Neural cell (in vitro differentiated cells): ENCODE results near the gene PLA2G4B.

Source experiments
- EP300 ChIP-seq: fragments of 450-650 bp; conservative IDR thresholded peaks from 2 replicates; pipeline ENCODE4 v1.6.1; 2014; ENCODE audit warnings: antibody characterized with exemption, mild to moderate bottlenecking, moderate library complexity; ENCODE audit not compliant: poor library complexity, severe bottlenecking
- EZH2 ChIP-seq: fragments of 200-600, 300-800 bp; shearing (Covaris generic), sonication (generic); IDR thresholded peaks from 2 replicates; pipeline ENCODE4 v1.6.1; 2014; ENCODE audit warnings: antibody characterized with exemption, low read length, borderline replicate concordance, mild to moderate bottlenecking; ENCODE audit not compliant: insufficient read depth, poor library complexity, severe bottlenecking
- MXI1 ChIP-seq: fragments of 450-650 bp; conservative IDR thresholded peaks from 2 replicates; pipeline ENCODE4 v1.6.1; 2014; ENCODE audit warnings: antibody characterized with exemption, mild to moderate bottlenecking; ENCODE audit not compliant: poor library complexity, severe bottlenecking
- POLR2AphosphoS5 ChIP-seq: IDR thresholded peaks from 2 replicates; pipeline ENCODE4 v1.6.1; 2012
- RAD21 ChIP-seq: fragments of 450-650 bp; conservative IDR thresholded peaks from 2 replicates; pipeline ENCODE4 v1.6.1; 2014; ENCODE audit warnings: antibody characterized with exemption, mild to moderate bottlenecking, moderate library complexity
- REST ChIP-seq: IDR thresholded peaks from 2 replicates; pipeline ENCODE4 v1.6.1; 2012; ENCODE audit warnings: borderline replicate concordance
- SMC3 ChIP-seq: fragments of 450-650 bp; conservative IDR thresholded peaks from 2 replicates; pipeline ENCODE4 v1.6.1; 2014; ENCODE audit warnings: antibody characterized with exemption, mild to moderate bottlenecking, moderate library complexity; ENCODE audit not compliant: poor library complexity
- TF ChIP-seq, protein P1 (sequence below): fragments of 450-650 bp; IDR thresholded peaks from 2 replicates; pipeline ENCODE4 v1.5.1; 2014; ENCODE audit warnings: antibody characterized with exemption, mild to moderate bottlenecking, moderate library complexity; ENCODE audit not compliant: poor library complexity, severe bottlenecking

DNA sequence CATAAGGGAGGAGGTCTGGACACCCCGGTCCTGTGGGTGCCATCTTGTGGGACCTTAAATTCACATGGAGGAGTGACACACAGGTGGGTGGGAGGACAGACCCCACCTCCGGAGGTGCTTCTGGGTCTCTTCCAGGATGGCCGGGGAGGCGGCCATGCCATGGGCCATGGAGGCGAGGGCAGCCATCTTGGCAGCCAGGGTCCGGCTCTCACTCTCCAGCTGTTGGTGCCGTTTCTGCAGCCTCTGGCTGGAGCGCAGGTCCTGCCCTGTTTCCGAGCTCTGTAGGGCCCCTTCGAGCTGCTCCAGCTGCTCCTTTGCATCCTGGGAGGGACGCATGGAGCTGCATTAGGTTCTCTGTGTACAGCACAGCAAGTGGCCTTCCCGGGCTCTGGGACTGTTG lies 36.1 kb downstream of the PLA2G4B start:
- TF ChIP-seq, protein P1, sequence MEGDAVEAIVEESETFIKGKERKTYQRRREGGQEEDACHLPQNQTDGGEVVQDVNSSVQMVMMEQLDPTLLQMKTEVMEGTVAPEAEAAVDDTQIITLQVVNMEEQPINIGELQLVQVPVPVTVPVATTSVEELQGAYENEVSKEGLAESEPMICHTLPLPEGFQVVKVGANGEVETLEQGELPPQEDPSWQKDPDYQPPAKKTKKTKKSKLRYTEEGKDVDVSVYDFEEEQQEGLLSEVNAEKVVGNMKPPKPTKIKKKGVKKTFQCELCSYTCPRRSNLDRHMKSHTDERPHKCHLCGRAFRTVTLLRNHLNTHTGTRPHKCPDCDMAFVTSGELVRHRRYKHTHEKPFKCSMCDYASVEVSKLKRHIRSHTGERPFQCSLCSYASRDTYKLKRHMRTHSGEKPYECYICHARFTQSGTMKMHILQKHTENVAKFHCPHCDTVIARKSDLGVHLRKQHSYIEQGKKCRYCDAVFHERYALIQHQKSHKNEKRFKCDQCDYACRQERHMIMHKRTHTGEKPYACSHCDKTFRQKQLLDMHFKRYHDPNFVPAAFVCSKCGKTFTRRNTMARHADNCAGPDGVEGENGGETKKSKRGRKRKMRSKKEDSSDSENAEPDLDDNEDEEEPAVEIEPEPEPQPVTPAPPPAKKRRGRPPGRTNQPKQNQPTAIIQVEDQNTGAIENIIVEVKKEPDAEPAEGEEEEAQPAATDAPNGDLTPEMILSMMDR: no peak
- no peak for TF ChIP-seq POLR2AphosphoS5
- TF ChIP-seq REST: no peak
- TF ChIP-seq EZH2: no peak
- no peak for TF ChIP-seq SMC3
- no peak for TF ChIP-seq RAD21
- no peak for TF ChIP-seq MXI1
- TF ChIP-seq EP300: no peak
